MM.1S (cell line): ENCODE data around the gene YIPF3.

Experiments used
- CTCF ChIP-seq: fragments of 300-600 bp; sonication (generic); IDR thresholded peaks from 2 replicates; pipeline ENCODE4 v1.5.1; 2016; ENCODE audit warnings: antibody characterized with exemption, low read length, mixed read lengths
- EZH2 ChIP-seq: fragments of 300-600 bp; sonication (generic); optimal IDR thresholded peaks from 2 replicates; pipeline ENCODE3; 2017; ENCODE audit warnings: low read depth, mild to moderate bottlenecking, antibody characterized with exemption, low read length, mixed read lengths
- EZH2phosphoT487 ChIP-seq: fragments of 300-600 bp; sonication (generic); IDR thresholded peaks from 2 replicates; pipeline ENCODE4 v1.6.1; 2018; ENCODE audit warnings: antibody characterized with exemption, low read length

- no peak for TF ChIP-seq CTCF
- no peak for TF ChIP-seq EZH2
- TF ChIP-seq EZH2phosphoT487: no peak
These were observed at the start of gene YIPF3, which contains the start of gene POLR1C for GRCh38 chr6:43516697-43517504.
